Upper lobe of left lung (tissue), 4 donors: Measurements from ENCODE around the gene PDS5B.

ENCODE experiments used
- CTCF ChIP-seq, 6 experiments: fragments of 450-650 bp in 4 of 6; fragments of 200-600 bp in 2 of 6; sonication (generic) in 2 of 6; IDR thresholded peaks; one replicate each; pipeline ENCODE4 v1.5.1; 2016 to 2019; ENCODE audit warnings: antibody characterized with exemption in 6 of 6
- EP300 ChIP-seq, 4 donors: sonication (generic); formaldehyde crosslinking; IDR thresholded peaks; one replicate each; pipeline ENCODE4 v1.5.1; 2017; ENCODE audit warnings: antibody characterized with exemption in 4 of 4, control low read depth in 2 of 4
- POLR2A ChIP-seq, 4 donors: fragments of 450-650 bp; IDR thresholded peaks; one replicate each; pipeline ENCODE4 v1.5.1; 2016 to 2017; ENCODE audit warnings: antibody characterized with exemption in 4 of 4, mild to moderate bottlenecking in 2 of 4
- POLR2AphosphoS5 ChIP-seq, 2 donors: sonication (generic); formaldehyde crosslinking; IDR thresholded peaks; one replicate each; pipeline ENCODE4 v1.5.1; 2017; ENCODE audit warnings: antibody characterized with exemption in 2 of 2

DNA sequence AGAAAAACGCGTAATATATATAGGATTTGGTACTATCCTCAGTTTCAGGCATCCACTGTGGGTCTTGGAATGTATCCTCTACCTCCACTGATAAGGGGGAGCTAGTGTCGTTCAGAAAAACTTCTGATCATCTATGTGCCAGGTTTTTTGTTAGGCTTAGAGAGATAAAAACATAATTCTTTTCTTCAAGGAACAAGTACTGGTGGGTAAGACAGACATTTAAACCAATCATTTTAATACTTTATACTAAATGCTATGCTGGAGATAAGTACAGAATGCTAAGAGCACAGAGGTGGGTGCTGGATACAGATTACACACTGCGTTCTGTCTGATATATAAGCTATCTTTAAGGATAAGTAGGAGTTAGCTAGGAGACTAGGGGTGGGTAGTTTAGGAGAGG lies 166.1 kb downstream of the PDS5B start:
- no peak for TF ChIP-seq POLR2A (IDR thresholded peaks at IDR 0.05)
- no peak for TF ChIP-seq CTCF (IDR thresholded peaks at IDR 0.05)
- no peak for TF ChIP-seq POLR2AphosphoS5 (IDR thresholded peaks at IDR 0.05)
- TF ChIP-seq EP300 (IDR thresholded peaks at IDR 0.05) = no peak
